DND-41 (cell line): ENCODE results near the gene MFSD2A.

Experiments used
- EZH2 ChIP-seq: IDR thresholded peaks from 3 replicates; pipeline ENCODE4 v1.6.1; 2012; ENCODE audit warnings: borderline replicate concordance, low read depth, mild to moderate bottlenecking, moderate library complexity, low read length, inconsistent platforms; ENCODE audit not compliant: severe bottlenecking
- TF ChIP-seq, protein P1 (sequence below): IDR thresholded peaks from 2 replicates; pipeline ENCODE4 v1.5.1; 2012; ENCODE audit warnings: borderline replicate concordance, low read length, moderate library complexity, mild to moderate bottlenecking; ENCODE audit not compliant: poor library complexity, severe bottlenecking; ENCODE audit errors: extremely low read depth

DNA sequence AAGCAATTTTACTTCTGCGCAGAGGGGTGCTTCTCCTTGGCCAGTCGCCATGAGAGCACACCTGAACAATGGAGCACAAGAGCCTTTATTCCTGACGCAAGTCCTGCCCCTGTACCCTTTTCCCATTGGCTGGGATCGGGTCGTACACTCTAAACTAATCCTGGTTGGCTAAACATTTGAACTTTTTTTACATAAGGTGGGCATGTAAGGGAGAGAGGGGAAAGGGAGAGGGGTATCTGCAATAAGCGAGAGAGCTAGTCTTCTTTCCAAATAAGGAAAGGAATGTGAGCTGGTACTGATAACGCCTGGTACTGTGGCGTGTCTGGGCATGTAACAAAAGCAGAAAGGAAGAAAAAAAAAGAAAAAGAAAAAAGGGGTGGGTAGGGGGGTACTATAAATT, 21.8 kb downstream of the MFSD2A start:
- no peak for TF ChIP-seq EZH2
- TF ChIP-seq, protein P1, sequence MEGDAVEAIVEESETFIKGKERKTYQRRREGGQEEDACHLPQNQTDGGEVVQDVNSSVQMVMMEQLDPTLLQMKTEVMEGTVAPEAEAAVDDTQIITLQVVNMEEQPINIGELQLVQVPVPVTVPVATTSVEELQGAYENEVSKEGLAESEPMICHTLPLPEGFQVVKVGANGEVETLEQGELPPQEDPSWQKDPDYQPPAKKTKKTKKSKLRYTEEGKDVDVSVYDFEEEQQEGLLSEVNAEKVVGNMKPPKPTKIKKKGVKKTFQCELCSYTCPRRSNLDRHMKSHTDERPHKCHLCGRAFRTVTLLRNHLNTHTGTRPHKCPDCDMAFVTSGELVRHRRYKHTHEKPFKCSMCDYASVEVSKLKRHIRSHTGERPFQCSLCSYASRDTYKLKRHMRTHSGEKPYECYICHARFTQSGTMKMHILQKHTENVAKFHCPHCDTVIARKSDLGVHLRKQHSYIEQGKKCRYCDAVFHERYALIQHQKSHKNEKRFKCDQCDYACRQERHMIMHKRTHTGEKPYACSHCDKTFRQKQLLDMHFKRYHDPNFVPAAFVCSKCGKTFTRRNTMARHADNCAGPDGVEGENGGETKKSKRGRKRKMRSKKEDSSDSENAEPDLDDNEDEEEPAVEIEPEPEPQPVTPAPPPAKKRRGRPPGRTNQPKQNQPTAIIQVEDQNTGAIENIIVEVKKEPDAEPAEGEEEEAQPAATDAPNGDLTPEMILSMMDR = no peak
